ENCODE measurements around the gene PMCH. TPM values are rescaled to one million over a fixed set of nuclear protein-coding genes. Genes with fewer than 3 reads are reported as not detected.
"Not testable (repeated sequence)": the region's sequence is repeated elsewhere in the genome, so short reads cannot be mapped to it uniquely, and the experiment has no call there.

Gene PMCH, protein sequence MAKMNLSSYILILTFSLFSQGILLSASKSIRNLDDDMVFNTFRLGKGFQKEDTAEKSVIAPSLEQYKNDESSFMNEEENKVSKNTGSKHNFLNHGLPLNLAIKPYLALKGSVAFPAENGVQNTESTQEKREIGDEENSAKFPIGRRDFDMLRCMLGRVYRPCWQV
- total RNA-seq, result not detected

DNA sequence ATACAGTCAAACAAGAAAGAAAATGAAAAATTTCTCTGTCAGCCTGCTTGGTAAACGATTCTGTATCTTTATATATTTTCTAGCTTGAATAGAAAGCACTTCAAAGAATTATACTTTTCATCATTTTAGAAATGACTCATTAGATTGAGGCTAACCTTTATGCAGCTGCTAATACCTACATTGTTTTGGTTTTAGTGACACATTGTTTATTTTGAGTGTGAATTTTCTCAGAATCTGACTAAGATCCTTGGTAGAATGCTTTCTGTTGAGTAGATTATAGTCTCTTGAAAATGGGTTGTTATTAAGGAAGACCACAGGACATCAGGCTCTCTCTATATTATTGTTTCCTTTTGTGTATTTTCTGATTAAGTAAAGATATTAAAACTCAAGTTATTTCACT is at the start of gene PMCH:
Gene PMCH, minus strand, starts transcription at position 45 of the 400 bp plus-strand sequence. CDS start 63 bp downstream, outside the sequence.
- no peaks in the 10 kb centered on the region for H3K27me3 ChIP-seq (replicated peaks; ENCODE audit: insufficient read depth)
- no peak for ATAC-seq (ENCODE audit: insufficient number of reproducible peaks, low FRiP score, low read depth)
- no peak for DNase-seq (ENCODE audit: low spot score)
- no peaks in the 10 kb centered on the region for H3K36me3 ChIP-seq
- TF ChIP-seq, protein P1, sequence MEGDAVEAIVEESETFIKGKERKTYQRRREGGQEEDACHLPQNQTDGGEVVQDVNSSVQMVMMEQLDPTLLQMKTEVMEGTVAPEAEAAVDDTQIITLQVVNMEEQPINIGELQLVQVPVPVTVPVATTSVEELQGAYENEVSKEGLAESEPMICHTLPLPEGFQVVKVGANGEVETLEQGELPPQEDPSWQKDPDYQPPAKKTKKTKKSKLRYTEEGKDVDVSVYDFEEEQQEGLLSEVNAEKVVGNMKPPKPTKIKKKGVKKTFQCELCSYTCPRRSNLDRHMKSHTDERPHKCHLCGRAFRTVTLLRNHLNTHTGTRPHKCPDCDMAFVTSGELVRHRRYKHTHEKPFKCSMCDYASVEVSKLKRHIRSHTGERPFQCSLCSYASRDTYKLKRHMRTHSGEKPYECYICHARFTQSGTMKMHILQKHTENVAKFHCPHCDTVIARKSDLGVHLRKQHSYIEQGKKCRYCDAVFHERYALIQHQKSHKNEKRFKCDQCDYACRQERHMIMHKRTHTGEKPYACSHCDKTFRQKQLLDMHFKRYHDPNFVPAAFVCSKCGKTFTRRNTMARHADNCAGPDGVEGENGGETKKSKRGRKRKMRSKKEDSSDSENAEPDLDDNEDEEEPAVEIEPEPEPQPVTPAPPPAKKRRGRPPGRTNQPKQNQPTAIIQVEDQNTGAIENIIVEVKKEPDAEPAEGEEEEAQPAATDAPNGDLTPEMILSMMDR (IDR thresholded peaks at IDR 0.05), result no peak
- no peaks in the 10 kb centered on the region for H3K9me3 ChIP-seq
- no peak within 1 kb of the TSS for H3K4me3 ChIP-seq
- no peaks in the 10 kb centered on the region for H3K4me1 ChIP-seq (ENCODE audit: control insufficient read depth in 1 of 2, low read depth in 2 of 2)
- no peak within 1 kb of the TSS for H3K27ac ChIP-seq

DNA sequence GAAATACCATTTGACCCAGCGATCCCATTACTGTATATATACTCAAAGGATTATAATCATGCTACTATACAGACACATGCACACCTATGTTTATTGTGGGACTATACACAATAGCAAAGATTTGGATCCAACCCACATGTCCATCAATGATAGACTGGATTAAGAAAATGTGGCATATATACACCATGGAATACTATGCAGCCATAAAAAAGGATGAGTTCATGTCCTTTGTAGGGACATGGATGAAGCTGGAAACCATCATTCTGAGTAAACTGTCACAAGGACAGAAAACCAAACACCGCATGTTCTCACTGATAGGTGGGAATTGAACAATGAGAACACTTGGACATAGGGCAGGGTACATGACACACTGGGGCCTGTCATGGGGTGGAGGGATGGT is 43.2 kb upstream of the PMCH start:
- H3K27me3 ChIP-seq (replicated peaks; ENCODE audit: insufficient read depth); H3K4me3 ChIP-seq; H3K9me3 ChIP-seq; ATAC-seq (ENCODE audit: insufficient number of reproducible peaks, low FRiP score, low read depth); H3K4me1 ChIP-seq (ENCODE audit: control insufficient read depth in 1 of 2, low read depth in 2 of 2); H3K27ac ChIP-seq; DNase-seq (ENCODE audit: low spot score); H3K36me3 ChIP-seq: not testable (repeated sequence)

DNA sequence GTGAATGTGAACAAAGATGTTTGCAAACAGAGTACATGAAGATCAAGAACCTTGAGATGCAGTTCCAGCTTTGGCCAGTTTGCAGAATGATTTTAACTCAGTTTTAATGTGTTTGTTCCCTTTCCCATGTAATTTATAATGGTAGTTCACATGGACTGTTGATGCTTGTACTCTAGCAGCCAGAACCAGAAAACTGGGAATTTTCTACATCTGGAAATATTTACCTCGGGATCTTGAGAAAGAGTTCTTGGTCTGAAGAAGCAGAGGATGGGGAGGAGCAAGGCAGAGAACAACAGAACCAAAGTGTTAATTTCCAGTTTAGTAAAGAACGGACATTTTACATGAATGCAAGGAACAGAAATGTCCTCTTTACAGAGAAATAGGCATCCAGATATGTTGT is 37.0 kb upstream of the PMCH start:
- Histone ChIP-seq H3K27me3 (replicated peaks; ENCODE audit: insufficient read depth) (no peaks in the 10 kb centered on the region), H3K36me3 (no peaks in the 10 kb centered on the region), H3K4me3 (no peak overlapping the region), H3K9me3 (no peaks in the 10 kb centered on the region), H3K27ac (no peak overlapping the region), H3K4me1 (ENCODE audit: control insufficient read depth in 1 of 2, low read depth in 2 of 2) (no peaks in the 10 kb centered on the region)
- ATAC-seq (ENCODE audit: insufficient number of reproducible peaks, low FRiP score, low read depth) (no peak), DNase-seq (ENCODE audit: low spot score) (no peak)
- TF ChIP-seq, protein P1 (IDR thresholded peaks at IDR 0.05), result no peak

DNA sequence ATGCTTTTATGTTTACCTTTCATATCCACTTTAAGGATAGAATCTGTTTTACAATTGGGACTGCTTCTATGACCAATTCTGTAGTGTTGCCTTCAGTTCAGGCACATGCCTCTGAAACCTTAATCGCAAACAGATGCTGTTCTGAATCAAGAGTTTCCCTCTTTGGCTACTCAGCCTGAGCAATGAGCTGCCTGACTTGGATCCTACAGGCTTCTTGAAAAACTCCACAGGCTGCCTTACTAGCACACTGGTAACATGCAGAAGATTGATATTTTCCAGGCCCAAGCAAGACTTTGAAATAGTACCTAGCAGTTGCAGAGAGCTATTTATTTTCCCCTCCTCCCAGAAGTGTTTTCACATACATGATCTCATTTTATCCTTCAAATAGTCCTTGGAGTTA is 34.8 kb upstream of the PMCH start:
- Histone ChIP-seq H3K4me1 (ENCODE audit: control insufficient read depth in 1 of 2, low read depth in 2 of 2) (no peaks in the 10 kb centered on the region), H3K4me3 (no peak overlapping the region), H3K9me3 (no peaks in the 10 kb centered on the region), H3K27ac (no peak overlapping the region), H3K36me3 (no peaks in the 10 kb centered on the region), H3K27me3 (replicated peaks; ENCODE audit: insufficient read depth) (no peaks in the 10 kb centered on the region)
- ATAC-seq (ENCODE audit: insufficient number of reproducible peaks, low FRiP score, low read depth) (no peak), DNase-seq (ENCODE audit: low spot score) (no peak)
- TF ChIP-seq, protein P1 (IDR thresholded peaks at IDR 0.05), result no peak

DNA sequence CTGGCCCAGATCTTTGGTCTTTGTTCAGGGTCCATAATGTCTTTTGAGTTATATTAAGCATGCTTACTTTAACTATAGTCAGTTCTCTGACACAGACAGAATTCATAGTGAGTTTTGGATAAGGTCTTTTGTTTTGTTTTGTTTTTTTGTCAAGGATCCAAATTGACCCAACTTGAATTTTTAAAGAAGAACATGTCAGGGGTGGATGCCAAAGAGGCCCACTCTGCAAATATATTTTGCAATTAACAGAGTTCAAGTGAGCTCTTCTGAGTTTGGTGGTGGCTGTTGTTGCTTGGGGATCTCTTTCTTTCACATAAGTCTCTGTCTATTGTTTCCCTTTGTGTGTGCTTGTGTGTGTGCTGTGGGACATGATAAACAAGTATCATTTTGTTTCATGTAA is 34.4 kb upstream of the PMCH start:
- ATAC-seq (ENCODE audit: insufficient number of reproducible peaks, low FRiP score, low read depth) (no peak), DNase-seq (ENCODE audit: low spot score) (no peak)
- H3K4me3 ChIP-seq, result no peak overlapping the region
- no peaks in the 10 kb centered on the region for H3K9me3 ChIP-seq
- TF ChIP-seq, protein P1 (IDR thresholded peaks at IDR 0.05), result no peak
- no peak overlapping the region for H3K27ac ChIP-seq
- no peaks in the 10 kb centered on the region for H3K36me3 ChIP-seq
- no peaks in the 10 kb centered on the region for H3K27me3 ChIP-seq (replicated peaks; ENCODE audit: insufficient read depth)
- H3K4me1 ChIP-seq (ENCODE audit: control insufficient read depth in 1 of 2, low read depth in 2 of 2), result no peaks in the 10 kb centered on the region

DNA sequence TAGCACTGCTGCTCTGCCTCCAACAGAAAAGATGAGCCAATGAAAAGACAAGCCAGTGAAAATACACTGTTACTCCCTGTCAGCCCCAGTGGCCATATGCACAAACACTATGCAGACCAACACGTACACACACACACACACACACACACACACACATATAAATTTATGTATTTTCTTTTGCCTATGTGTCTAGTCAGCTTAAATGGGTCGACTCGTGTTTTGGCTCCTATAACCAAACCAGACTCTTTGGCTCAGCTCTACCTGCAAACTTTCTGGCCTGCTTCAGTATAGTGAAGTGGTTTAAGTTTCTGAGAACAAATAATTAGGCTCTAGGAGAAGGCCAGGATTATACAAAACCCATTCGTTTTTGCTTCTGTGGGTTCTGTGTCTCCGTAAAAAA is 30.3 kb upstream of the PMCH start:
- Histone ChIP-seq H3K27ac (no peak overlapping the region), H3K4me1 (ENCODE audit: control insufficient read depth in 1 of 2, low read depth in 2 of 2) (no peaks in the 10 kb centered on the region), H3K36me3 (no peaks in the 10 kb centered on the region), H3K27me3 (replicated peaks; ENCODE audit: insufficient read depth) (no peaks in the 10 kb centered on the region), H3K4me3 (no peak overlapping the region), H3K9me3 (no peaks in the 10 kb centered on the region)
- no peak for DNase-seq (ENCODE audit: low spot score)
- ATAC-seq (ENCODE audit: insufficient number of reproducible peaks, low FRiP score, low read depth), result no peak
- TF ChIP-seq, protein P1 (IDR thresholded peaks at IDR 0.05), result no peak
